DLD1 (cell line): ENCODE measurements around the gene EFL1.

Source experiments
- in situ Hi-C: cut with HindIII; loops from 2 replicates; pipeline ENCODE4 v1.10.0; 2017; ENCODE audit warnings: low sequenced_read_pairs

EFL1 gene

GRCh38 chr15:82128401-82129148, 134.0 kb downstream of the EFL1 start:
- in situ Hi-C loops, result no loop called here

GRCh38 chr15:82127581-82127980, 135.0 kb downstream of the EFL1 start:
- in situ Hi-C loops, result no loop called here

GRCh38 chr15:82126346-82126745, 136.2 kb downstream of the EFL1 start:
- in situ Hi-C loops, result no loop called here

- in situ Hi-C loops, result no loop called here
These were observed 137.9 kb downstream of the EFL1 start for GRCh38 chr15:82124331-82125263.

- in situ Hi-C loops, result no loop called here
These were observed 139.7 kb downstream of the EFL1 start for GRCh38 chr15:82122746-82123400.

GRCh38 chr15:82118040-82118439, 144.5 kb downstream of the EFL1 start:
- in situ Hi-C loops, result no loop called here

GRCh38 chr15:82117296-82117695, 145.2 kb downstream of the EFL1 start:
- in situ Hi-C loops, result no loop called here

GRCh38 chr15:82114660-82115059, 147.9 kb downstream of the EFL1 start:
- in situ Hi-C loops, result no loop called here

- in situ Hi-C loops, result no loop called here
These were observed 149.3 kb downstream of the EFL1 start for GRCh38 chr15:82113106-82113715.

GRCh38 chr15:82111918-82112317, 150.6 kb downstream of the EFL1 start:
- in situ Hi-C loops, result no loop called here

GRCh38 chr15:82110144-82110543, 152.4 kb downstream of the EFL1 start:
- in situ Hi-C loops, result no loop called here

- in situ Hi-C loops, result no loop called here
These were observed 153.9 kb downstream of the EFL1 start for GRCh38 chr15:82108489-82109078.

- in situ Hi-C loops, result no loop called here
These were observed 155.9 kb downstream of the EFL1 start for GRCh38 chr15:82106679-82107078.

GRCh38 chr15:82105451-82106215, 156.9 kb downstream of the EFL1 start:
- in situ Hi-C loops, result no loop called here

GRCh38 chr15:82103468-82103867, 159.1 kb downstream of the EFL1 start:
- in situ Hi-C loops, result no loop called here

- in situ Hi-C loops, result no loop called here
These were observed 162.2 kb downstream of the EFL1 start for GRCh38 chr15:82100111-82100929.

GRCh38 chr15:82098674-82099073, 163.9 kb downstream of the EFL1 start:
- in situ Hi-C loops, result no loop called here

- in situ Hi-C loops, result no loop called here
These were observed 166.7 kb downstream of the EFL1 start for GRCh38 chr15:82095803-82096202.

GRCh38 chr15:82093774-82094211, 168.7 kb downstream of the EFL1 start:
- in situ Hi-C loops, result no loop called here
